ENCODE measurements around the gene FOXQ1. TPM values are rescaled to one million over a fixed set of nuclear protein-coding genes. Genes with fewer than 3 reads are reported as not detected.
"Not testable (repeated sequence)": the region's sequence is repeated elsewhere in the genome, so short reads cannot be mapped to it uniquely, and the experiment has no call there.

The FOXQ1 gene
- total RNA-seq, 1 donor from 2014 or later: not detected

GRCh38 chr6:1318584-1318983 is 6.7 kb downstream of the FOXQ1 start:
- not testable (repeated sequence) for DNase-seq; H3K4me1 Mint-ChIP-seq; H3K9me3 Mint-ChIP-seq; H3K27ac Mint-ChIP-seq; H3K36me3 Mint-ChIP-seq (ENCODE audit: low read depth); H3K4me3 Mint-ChIP-seq
- peaks cover 42% of the 10 kb centered on the region for H3K27me3 Mint-ChIP-seq
- intact Hi-C loops (cut with micrococcal nuclease): loop anchor here (10.0 kb wide), 1 partner anchor 524 kb away; no protein-coding TSS in a partner anchor

- Mint-ChIP-seq H3K4me1 (no peaks in the 10 kb centered on the region), H3K36me3 (ENCODE audit: low read depth) (no peaks in the 10 kb centered on the region), H3K4me3 (no peak overlapping the region), H3K27ac (no peak overlapping the region), H3K9me3 (no peaks in the 10 kb centered on the region), H3K27me3 (peaks cover 27% of the 10 kb centered on the region)
- DNase-seq: no peak
- intact Hi-C loops (cut with micrococcal nuclease): no loop called here
Observed at GRCh38 chr6:1321738-1322137, 9.8 kb downstream of the FOXQ1 start.

GRCh38 chr6:1322156-1322555 is 10.3 kb downstream of the FOXQ1 start:
- H3K4me3 Mint-ChIP-seq: no peak overlapping the region
- DNase-seq: no peak
- H3K9me3 Mint-ChIP-seq: no peaks in the 10 kb centered on the region
- no peaks in the 10 kb centered on the region for H3K36me3 Mint-ChIP-seq (ENCODE audit: low read depth)
- intact Hi-C loops (cut with micrococcal nuclease): no loop called here
- no peak overlapping the region for H3K27ac Mint-ChIP-seq
- no peaks in the 10 kb centered on the region for H3K4me1 Mint-ChIP-seq
- H3K27me3 Mint-ChIP-seq: peaks cover 29% of the 10 kb centered on the region

- peaks cover 28% of the 10 kb centered on the region for H3K27me3 Mint-ChIP-seq
- H3K36me3 Mint-ChIP-seq (ENCODE audit: low read depth): no peaks in the 10 kb centered on the region
- intact Hi-C loops (cut with micrococcal nuclease): no loop called here
- no peak overlapping the region for H3K27ac Mint-ChIP-seq
- H3K4me1 Mint-ChIP-seq: no peaks in the 10 kb centered on the region
- H3K4me3 Mint-ChIP-seq: no peak overlapping the region
- DNase-seq: no peak
- no peaks in the 10 kb centered on the region for H3K9me3 Mint-ChIP-seq
Observed at GRCh38 chr6:1322696-1323219, 10.9 kb downstream of the FOXQ1 start.

- no peaks in the 10 kb centered on the region for H3K9me3 Mint-ChIP-seq
- intact Hi-C loops (cut with micrococcal nuclease): no loop called here
- no peaks in the 10 kb centered on the region for H3K4me1 Mint-ChIP-seq
Observed at GRCh38 chr6:1324936-1325335, 13.0 kb downstream of the FOXQ1 start.

GRCh38 chr6:1325461-1326309 is 13.8 kb downstream of the FOXQ1 start:
- Mint-ChIP-seq H3K27ac (no peak overlapping the region), H3K27me3 (peaks cover 22% of the 10 kb centered on the region), H3K4me1 (no peaks in the 10 kb centered on the region), H3K4me3 (no peak overlapping the region), H3K36me3 (ENCODE audit: low read depth) (no peaks in the 10 kb centered on the region), H3K9me3 (peaks cover 6% of the 10 kb centered on the region)
- DNase-seq: no peak
- intact Hi-C loops (cut with micrococcal nuclease): no loop called here

More at GRCh38 chr6:1324936-1325335, 13.0 kb downstream of the FOXQ1 start:
- Mint-ChIP-seq H3K27me3 (peaks cover 22% of the 10 kb centered on the region), H3K4me3 (no peak overlapping the region), H3K36me3 (ENCODE audit: low read depth) (no peaks in the 10 kb centered on the region), H3K27ac (no peak overlapping the region)
- DNase-seq: no peak

- intact Hi-C loops (cut with micrococcal nuclease): no loop called here
- DNase-seq: no peak
- H3K27me3 Mint-ChIP-seq: peaks cover 22% of the 10 kb centered on the region
- no peak overlapping the region for H3K4me3 Mint-ChIP-seq
- H3K9me3 Mint-ChIP-seq: peaks cover 8% of the 10 kb centered on the region
- no peaks in the 10 kb centered on the region for H3K4me1 Mint-ChIP-seq
- no peaks in the 10 kb centered on the region for H3K36me3 Mint-ChIP-seq (ENCODE audit: low read depth)
- no peak overlapping the region for H3K27ac Mint-ChIP-seq
Observed at GRCh38 chr6:1326535-1327121, 14.7 kb downstream of the FOXQ1 start.

- Mint-ChIP-seq H3K27ac (no peak overlapping the region), H3K9me3 (peaks cover 8% of the 10 kb centered on the region), H3K27me3 (peaks cover 15% of the 10 kb centered on the region), H3K4me1 (no peaks in the 10 kb centered on the region), H3K36me3 (ENCODE audit: low read depth) (no peaks in the 10 kb centered on the region), H3K4me3 (no peak overlapping the region)
- DNase-seq: no peak
- intact Hi-C loops (cut with micrococcal nuclease): no loop called here
Observed at GRCh38 chr6:1327630-1328029, 15.7 kb downstream of the FOXQ1 start.

- Mint-ChIP-seq H3K4me1 (no peaks in the 10 kb centered on the region), H3K9me3 (peaks cover 8% of the 10 kb centered on the region), H3K36me3 (ENCODE audit: low read depth) (no peaks in the 10 kb centered on the region), H3K27ac (no peak overlapping the region), H3K27me3 (peaks cover 12% of the 10 kb centered on the region), H3K4me3 (no peak overlapping the region)
- intact Hi-C loops (cut with micrococcal nuclease): no loop called here
- DNase-seq: no peak
Observed at GRCh38 chr6:1328129-1328800, 16.4 kb downstream of the FOXQ1 start.

- no peak for DNase-seq
- Mint-ChIP-seq H3K27me3 (peaks cover 19% of the 10 kb centered on the region), H3K9me3 (peaks cover 8% of the 10 kb centered on the region), H3K4me3 (no peak overlapping the region), H3K36me3 (ENCODE audit: low read depth) (no peaks in the 10 kb centered on the region), H3K4me1 (no peaks in the 10 kb centered on the region), H3K27ac (no peak overlapping the region)
- intact Hi-C loops (cut with micrococcal nuclease): no loop called here
Observed at GRCh38 chr6:1329708-1330107, 17.8 kb downstream of the FOXQ1 start.

- Mint-ChIP-seq H3K9me3 (peaks cover 8% of the 10 kb centered on the region), H3K4me3 (no peak overlapping the region), H3K27me3 (peaks cover 21% of the 10 kb centered on the region), H3K36me3 (ENCODE audit: low read depth) (no peaks in the 10 kb centered on the region), H3K4me1 (no peaks in the 10 kb centered on the region), H3K27ac (no peak overlapping the region)
- no peak for DNase-seq
- intact Hi-C loops (cut with micrococcal nuclease): no loop called here
Observed at GRCh38 chr6:1334684-1335083, 22.8 kb downstream of the FOXQ1 start.

GRCh38 chr6:1335367-1336037 is 23.6 kb downstream of the FOXQ1 start:
- no peak overlapping the region for H3K27ac Mint-ChIP-seq
- peaks cover 3% of the 10 kb centered on the region for H3K9me3 Mint-ChIP-seq
- intact Hi-C loops (cut with micrococcal nuclease): no loop called here
- H3K36me3 Mint-ChIP-seq (ENCODE audit: low read depth): no peaks in the 10 kb centered on the region
- no peaks in the 10 kb centered on the region for H3K4me1 Mint-ChIP-seq
- no peak for DNase-seq
- no peak overlapping the region for H3K4me3 Mint-ChIP-seq
- peaks cover 23% of the 10 kb centered on the region for H3K27me3 Mint-ChIP-seq

GRCh38 chr6:1336246-1336843 is 24.4 kb downstream of the FOXQ1 start:
- no peak overlapping the region for H3K4me3 Mint-ChIP-seq
- no peak for DNase-seq
- H3K4me1 Mint-ChIP-seq: no peaks in the 10 kb centered on the region
- no peaks in the 10 kb centered on the region for H3K36me3 Mint-ChIP-seq (ENCODE audit: low read depth)
- H3K9me3 Mint-ChIP-seq: no peaks in the 10 kb centered on the region
- intact Hi-C loops (cut with micrococcal nuclease): no loop called here
- peaks cover 23% of the 10 kb centered on the region for H3K27me3 Mint-ChIP-seq
- no peak overlapping the region for H3K27ac Mint-ChIP-seq

All from activated CD4-positive, alpha-beta T cell treated with anti-CD3 and anti-CD28 coated beads, Interleukin-2, amount 10 ng/mL, durations not matched to agents 24 days and 14 days (primary cell).